ACC112 (cell line): ENCODE measurements around the gene SPAG16.

Experiments
- H2AFZ ChIP-seq: fragments of 200-600 bp; sonication (generic); one replicate; pipeline ENCODE4 v1.6.0; 2017; ENCODE audit warnings: antibody characterized with exemption, low read length; ENCODE audit not compliant: unreplicated experiment
- H3K27ac ChIP-seq: fragments of 200-600 bp; sonication (generic); 2 replicates; pipeline ENCODE4 v1.5.1; 2014; ENCODE audit warnings: low read depth, mild to moderate bottlenecking, antibody characterized with exemption, low read length, moderate library complexity
- H3K27me3 ChIP-seq: fragments of 200-600 bp; sonication (generic); 2 replicates; pipeline ENCODE4 v1.6.1; 2014; ENCODE audit warnings: mild to moderate bottlenecking, antibody characterized with exemption, low read length, moderate library complexity, mixed read lengths; ENCODE audit not compliant: insufficient read depth
- H3K36me3 ChIP-seq: fragments of 200-600 bp; sonication (generic); 2 replicates; pipeline ENCODE4 v1.6.1; 2016; ENCODE audit warnings: mild to moderate bottlenecking, antibody characterized with exemption, low read length, moderate library complexity, mixed read lengths; ENCODE audit not compliant: insufficient read depth
- H3K4me1 ChIP-seq: fragments of 200-600 bp; sonication (generic); one replicate; pipeline ENCODE4 v1.6.1; 2016; ENCODE audit warnings: low read length, mixed read lengths; ENCODE audit not compliant: insufficient read depth, unreplicated experiment, control insufficient read depth
- H3K4me3 ChIP-seq: fragments of 200-600 bp; sonication (generic); 2 replicates; pipeline ENCODE4 v1.5.1; 2014; ENCODE audit warnings: mild to moderate bottlenecking, low read depth, low read length
- H3K79me2 ChIP-seq: fragments of 200-600 bp; sonication (generic); one replicate; pipeline ENCODE4 v1.6.0; 2016; ENCODE audit warnings: low read length; ENCODE audit not compliant: control insufficient read depth, unreplicated experiment, insufficient read depth

SPAG16 gene

DNA sequence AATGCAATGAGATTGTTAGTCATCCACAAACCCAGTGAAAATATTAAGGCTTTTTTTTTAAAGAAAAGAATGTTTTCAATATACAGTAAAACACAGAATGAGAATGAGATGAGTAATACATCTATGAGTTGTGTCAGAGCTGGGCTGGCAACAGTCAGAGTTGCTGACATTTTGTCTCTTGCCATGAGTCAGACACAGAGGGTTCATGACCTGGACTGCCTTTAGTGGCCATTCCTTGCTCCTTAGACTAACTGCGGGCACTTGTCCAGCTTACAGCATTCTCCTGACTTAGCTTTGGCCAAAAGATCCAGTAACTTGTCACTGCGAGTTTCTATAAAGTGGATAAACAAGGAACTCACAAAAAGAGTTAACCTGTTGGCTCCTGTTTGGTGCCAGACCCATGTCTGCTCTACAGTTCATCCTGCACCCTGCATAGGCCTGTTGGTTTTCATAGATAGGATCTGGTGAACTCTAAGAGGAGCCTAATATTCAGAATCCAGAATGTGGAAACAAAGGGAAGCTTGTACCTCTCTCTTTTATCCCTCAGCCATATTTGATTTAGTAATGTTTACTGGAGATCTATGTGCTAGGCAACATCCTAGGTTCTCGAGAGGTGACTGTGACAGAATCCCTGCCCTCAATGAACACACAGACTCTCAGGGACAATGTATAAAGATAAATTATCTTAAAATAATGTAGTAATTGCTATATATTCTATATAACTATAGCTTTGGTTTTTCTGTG lies 735.1 kb downstream of the SPAG16 start:
- Histone ChIP-seq H3K27ac (peak overlapping the region; percentile 86), H3K4me1 (peaks cover 21% of the 10 kb centered on the region), H3K79me2 (no peaks in the 10 kb centered on the region), H3K27me3 (no peaks in the 10 kb centered on the region), H3K4me3 (peak overlapping the region; percentile 5; the same call in 1 of the 2 replicates), H2AFZ (peak overlapping the region; percentile 83), H3K36me3 (no peaks in the 10 kb centered on the region)

DNA sequence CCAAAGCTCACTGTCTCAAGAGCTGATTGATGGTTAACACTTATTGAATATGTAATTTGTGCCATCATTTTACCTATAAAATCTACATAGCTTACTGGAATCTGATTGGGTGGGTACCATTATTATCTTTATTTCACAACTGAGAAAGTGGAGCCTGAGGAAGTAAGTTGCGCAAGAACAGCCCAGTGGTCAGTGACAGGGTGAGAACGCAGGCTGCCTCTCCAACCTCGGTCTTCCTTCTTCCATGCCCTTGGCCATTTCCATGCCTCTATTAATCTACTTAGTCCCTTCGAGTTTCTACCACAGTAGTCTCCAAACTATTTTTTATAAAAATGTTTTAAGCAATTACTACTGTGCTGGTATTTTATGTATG lies 735.7 kb downstream of the SPAG16 start:
- Histone ChIP-seq H2AFZ (no peak overlapping the region), H3K36me3 (no peaks in the 10 kb centered on the region), H3K4me1 (peaks cover 21% of the 10 kb centered on the region), H3K4me3 (no peak overlapping the region), H3K79me2 (no peaks in the 10 kb centered on the region), H3K27ac (peak overlapping the region; percentile 86), H3K27me3 (no peaks in the 10 kb centered on the region)

- Histone ChIP-seq H3K4me1 (no peaks in the 10 kb centered on the region), H3K4me3 (no peak overlapping the region), H3K79me2 (no peaks in the 10 kb centered on the region), H3K27ac (no peak overlapping the region), H2AFZ (no peak overlapping the region), H3K27me3 (no peaks in the 10 kb centered on the region), H3K36me3 (no peaks in the 10 kb centered on the region)
Measured at GRCh38 chr2:214029190-214029589, 744.9 kb downstream of the SPAG16 start.

DNA sequence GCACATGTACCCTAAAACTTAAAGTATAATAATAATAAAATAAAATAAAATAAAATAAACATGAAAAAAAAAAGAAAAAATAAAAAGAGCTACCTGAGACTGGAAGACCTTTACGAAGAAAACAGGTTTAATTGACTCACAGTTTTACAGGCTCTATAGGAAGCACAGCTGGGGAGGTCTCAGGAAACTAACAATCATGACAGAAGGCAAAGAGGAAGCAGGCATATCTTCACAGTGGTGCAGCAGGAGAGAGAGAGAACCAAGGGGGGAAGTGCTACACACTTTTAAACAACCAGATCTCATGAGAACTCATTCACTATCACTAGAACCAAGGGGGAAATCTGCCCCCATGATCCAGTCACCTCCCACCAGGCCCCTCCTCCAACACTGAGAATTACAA lies 747.3 kb downstream of the SPAG16 start:
- Histone ChIP-seq H3K27me3 (no peaks in the 10 kb centered on the region), H3K79me2 (no peaks in the 10 kb centered on the region), H3K36me3 (no peaks in the 10 kb centered on the region), H2AFZ (no peak overlapping the region), H3K4me1 (no peaks in the 10 kb centered on the region), H3K4me3 (no peak overlapping the region), H3K27ac (no peak overlapping the region)

DNA sequence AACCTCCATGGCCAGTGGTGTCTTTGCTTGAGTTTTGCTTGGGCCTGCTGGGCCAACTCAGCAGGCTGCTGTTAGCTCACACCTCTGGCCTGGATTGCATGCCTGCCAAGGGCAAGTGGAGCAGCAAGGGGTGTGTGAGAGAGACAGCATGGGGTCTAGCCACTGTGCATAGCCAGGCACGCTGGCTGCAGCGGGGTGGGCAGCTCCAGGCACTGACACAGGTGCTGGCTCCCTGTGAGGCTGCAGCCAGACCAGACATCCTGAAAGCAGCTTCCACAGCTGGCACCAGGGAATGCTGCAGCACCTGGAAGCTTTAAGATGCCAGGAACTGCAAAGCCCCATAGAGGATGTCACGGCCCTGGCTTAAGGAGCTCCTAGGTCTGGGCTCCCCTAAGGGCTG lies 750.2 kb downstream of the SPAG16 start:
- H3K27ac ChIP-seq: no peak overlapping the region
- H3K4me1 ChIP-seq: no peaks in the 10 kb centered on the region
- H3K4me3 ChIP-seq: no peak overlapping the region
- no peaks in the 10 kb centered on the region for H3K36me3 ChIP-seq
- no peaks in the 10 kb centered on the region for H3K79me2 ChIP-seq
- no peak overlapping the region for H2AFZ ChIP-seq
- no peaks in the 10 kb centered on the region for H3K27me3 ChIP-seq

- no peaks in the 10 kb centered on the region for H3K36me3 ChIP-seq
- no peaks in the 10 kb centered on the region for H3K4me1 ChIP-seq
- H3K27me3 ChIP-seq: no peaks in the 10 kb centered on the region
- H2AFZ ChIP-seq: no peak overlapping the region
- no peaks in the 10 kb centered on the region for H3K79me2 ChIP-seq
- H3K27ac ChIP-seq: no peak overlapping the region
- H3K4me3 ChIP-seq: no peak overlapping the region
Measured at GRCh38 chr2:214035091-214035852, 751.0 kb downstream of the SPAG16 start.

GRCh38 chr2:214035921-214036320 lies 751.7 kb downstream of the SPAG16 start:
- Histone ChIP-seq H3K4me1 (no peaks in the 10 kb centered on the region), H3K27me3 (no peaks in the 10 kb centered on the region), H3K4me3 (no peak overlapping the region), H3K79me2 (no peaks in the 10 kb centered on the region), H3K27ac (no peak overlapping the region), H3K36me3 (no peaks in the 10 kb centered on the region), H2AFZ (no peak overlapping the region)

GRCh38 chr2:214038186-214038585 lies 753.9 kb downstream of the SPAG16 start:
- Histone ChIP-seq H2AFZ (no peak overlapping the region), H3K36me3 (no peaks in the 10 kb centered on the region), H3K27ac (no peak overlapping the region), H3K79me2 (no peaks in the 10 kb centered on the region), H3K27me3 (no peaks in the 10 kb centered on the region), H3K4me1 (no peaks in the 10 kb centered on the region), H3K4me3 (no peak overlapping the region)

DNA sequence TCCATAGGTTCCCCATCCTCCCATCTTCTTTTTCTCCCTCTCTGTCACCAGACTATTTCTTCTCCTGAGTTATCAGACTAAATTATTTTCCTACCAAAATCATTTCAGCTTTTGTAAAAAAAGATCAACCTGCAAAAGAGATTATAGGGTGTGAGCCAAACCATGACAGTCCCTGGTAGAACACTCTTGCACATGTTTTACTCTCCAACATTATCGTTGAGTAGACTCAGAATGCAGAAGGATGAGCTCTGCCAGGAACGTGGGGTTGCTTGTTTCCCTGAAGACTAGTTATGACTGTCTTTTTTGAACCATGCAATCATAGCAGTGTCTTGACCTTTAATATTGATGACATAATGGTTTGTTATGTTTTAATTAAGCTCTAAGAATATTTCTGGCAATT lies 766.5 kb downstream of the SPAG16 start:
- H3K4me1 ChIP-seq: no peaks in the 10 kb centered on the region
- H3K27me3 ChIP-seq: no peaks in the 10 kb centered on the region
- no peaks in the 10 kb centered on the region for H3K79me2 ChIP-seq
- H3K27ac ChIP-seq: no peak overlapping the region
- H3K4me3 ChIP-seq: no peak overlapping the region
- H3K36me3 ChIP-seq: no peaks in the 10 kb centered on the region
- H2AFZ ChIP-seq: no peak overlapping the region

DNA sequence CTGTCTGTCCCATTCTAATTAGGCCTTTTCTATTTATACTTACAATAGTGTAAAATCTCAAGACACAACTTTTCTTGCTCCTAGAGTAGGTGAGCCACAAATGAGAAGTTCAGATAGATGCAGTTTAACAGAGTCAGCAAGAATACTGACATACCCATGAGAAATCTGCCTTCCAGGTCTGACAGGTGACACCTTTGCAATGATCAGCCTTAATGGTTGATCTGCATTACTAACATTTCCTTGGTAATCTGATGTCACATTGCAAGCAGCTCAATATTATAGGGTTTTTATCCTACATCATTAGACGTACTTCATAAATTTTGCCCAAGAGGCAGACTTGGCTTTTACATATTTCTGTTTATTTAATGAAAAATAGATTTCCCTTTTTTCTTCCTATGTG lies 767.3 kb downstream of the SPAG16 start:
- Histone ChIP-seq H2AFZ (no peak overlapping the region), H3K4me3 (no peak overlapping the region), H3K4me1 (no peaks in the 10 kb centered on the region), H3K79me2 (no peaks in the 10 kb centered on the region), H3K36me3 (no peaks in the 10 kb centered on the region), H3K27ac (no peak overlapping the region), H3K27me3 (no peaks in the 10 kb centered on the region)

DNA sequence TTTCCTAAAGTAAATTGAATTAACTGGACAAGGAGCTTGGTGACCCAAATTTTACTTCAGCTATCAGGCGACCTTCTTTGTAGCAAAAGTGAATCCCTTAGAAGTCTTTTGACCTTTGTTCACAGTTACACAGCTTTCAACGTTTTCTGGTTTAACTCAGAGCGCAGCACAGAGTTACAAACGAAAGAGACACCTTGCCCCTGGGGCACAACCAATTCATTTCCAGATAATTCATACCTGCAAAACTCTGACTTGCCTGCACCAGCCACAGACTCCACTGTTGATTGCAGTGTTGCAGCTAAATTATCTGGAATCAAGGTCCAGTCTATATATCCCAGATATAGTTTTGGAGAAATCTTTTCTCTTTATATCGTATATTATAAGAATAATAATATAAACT lies 768.0 kb downstream of the SPAG16 start:
- Histone ChIP-seq H3K4me3 (no peak overlapping the region), H3K27me3 (no peaks in the 10 kb centered on the region), H3K4me1 (no peaks in the 10 kb centered on the region), H3K36me3 (no peaks in the 10 kb centered on the region), H2AFZ (no peak overlapping the region), H3K79me2 (no peaks in the 10 kb centered on the region), H3K27ac (no peak overlapping the region)
